IMR-90 (cell line): Measurements from ENCODE around the gene ACSL3. TPM values are rescaled to one million over a fixed set of nuclear protein-coding genes. Genes with fewer than 3 reads are reported as not detected.

Experiments used
- ATAC-seq: fragments of 200-7000 bp; cut with Tn5 transposase; 2 replicates; pipeline ENCODE4 v1.9.1; 2020; ENCODE audit warnings: low read depth, mild to moderate bottlenecking, moderate library complexity
- BruUV-seq: library from RNA; stranded (reverse); fragments of 400-500 nt; replicated peaks from 2 replicates; lab custom pipeline; 2021; lab: Mats Ljungman, UMichigan
- CTCF ChIA-PET: fragments of 300-600 bp; formaldehyde crosslinking; extraction: SDS; loops from one replicate; lab custom pipeline; 2021; ENCODE audit warnings: antibody characterized with exemption; lab: Yijun Ruan, JAX
- POLR2A ChIA-PET: fragments of 300-600 bp; sonication (Branson Sonifier 250); formaldehyde crosslinking; loops from one replicate; lab custom pipeline; 2022; ENCODE audit warnings: antibody characterized with exemption; ENCODE audit not compliant: unreplicated experiment; lab: Charles Lee
- DNase-seq: peaks from one replicate; pipeline ENCODE4 v3.0.0; 2013
- H2AFZ ChIP-seq: replicated peaks from 2 replicates; pipeline ENCODE3; 2013; ENCODE audit warnings: low read length, mild to moderate bottlenecking; ENCODE audit not compliant: poor library complexity
- H2AK5ac ChIP-seq: 2 replicates; pipeline ENCODE4 v1.6.1; 2013; ENCODE audit warnings: low read depth, low read length, inconsistent platforms
- H2AK9ac ChIP-seq: replicated peaks from 2 replicates; pipeline ENCODE3; 2013; ENCODE audit warnings: mild to moderate bottlenecking, low read depth, low read length, moderate library complexity; ENCODE audit not compliant: poor library complexity
- H2BK120ac ChIP-seq: 2 replicates; pipeline ENCODE4 v1.6.1; 2013; ENCODE audit warnings: low read depth, low read length, inconsistent platforms
- H2BK15ac ChIP-seq: 3 replicates; pipeline ENCODE4 v1.6.1; 2013; ENCODE audit warnings: low read depth, low read length, inconsistent platforms
- H2BK20ac ChIP-seq: 2 replicates; pipeline ENCODE4 v1.6.1; 2013; ENCODE audit warnings: low read depth, mild to moderate bottlenecking, inconsistent platforms, low read length, moderate library complexity
- H2BK5ac ChIP-seq: 2 replicates; pipeline ENCODE4 v1.6.1; 2013; ENCODE audit warnings: mild to moderate bottlenecking, low read depth, low read length, inconsistent platforms; ENCODE audit not compliant: poor library complexity, severe bottlenecking
- H3K14ac ChIP-seq: replicated peaks from 2 replicates; pipeline ENCODE4 v1.6.1; 2013; ENCODE audit warnings: low read depth, low read length, inconsistent platforms
- H3K18ac ChIP-seq: 2 replicates; pipeline ENCODE4 v1.6.1; 2013; ENCODE audit warnings: low read depth, low read length, control low read depth
- H3K23ac ChIP-seq: 2 replicates; pipeline ENCODE4 v1.6.1; 2013; ENCODE audit warnings: low read depth, low read length, inconsistent platforms
- H3K27ac ChIP-seq: 2 replicates; pipeline ENCODE4 v1.5.1; 2013; ENCODE audit warnings: mild to moderate bottlenecking, control low read depth, low read length; ENCODE audit not compliant: insufficient read depth
- H3K27me3 ChIP-seq: 2 replicates; pipeline ENCODE4 v1.6.1; 2013; ENCODE audit warnings: low read length; ENCODE audit not compliant: control insufficient read depth, insufficient read depth
- H3K36me3 ChIP-seq: 2 replicates; pipeline ENCODE4 v1.6.1; 2013; ENCODE audit warnings: low read length, mixed read lengths; ENCODE audit not compliant: control insufficient read depth, insufficient read depth
- H3K4ac ChIP-seq: 2 replicates; pipeline ENCODE4 v1.6.1; 2013; ENCODE audit warnings: low read depth, low read length, inconsistent platforms
- H3K4me1 ChIP-seq: 2 replicates; pipeline ENCODE4 v1.6.1; 2013; ENCODE audit warnings: low read length, mixed read lengths; ENCODE audit not compliant: control insufficient read depth, insufficient read depth
- H3K4me2 ChIP-seq: 2 replicates; pipeline ENCODE4 v1.6.1; 2013; ENCODE audit warnings: low read depth, mild to moderate bottlenecking, control low read depth, low read length, moderate library complexity
- H3K4me3 ChIP-seq: 2 replicates; pipeline ENCODE4 v1.5.1; 2013; ENCODE audit warnings: low read depth, mild to moderate bottlenecking, control low read depth, low read length, moderate library complexity; ENCODE audit not compliant: insufficient read depth
- H3K56ac ChIP-seq: 2 replicates; pipeline ENCODE4 v1.6.1; 2013; ENCODE audit warnings: low read length, inconsistent platforms; ENCODE audit not compliant: insufficient read depth; ENCODE audit errors: extremely low read depth
- H3K79me1 ChIP-seq, 2 experiments: 2 replicates each; pipeline ENCODE4 v1.6.1; 2013; ENCODE audit warnings: low read length in 2 of 2, inconsistent platforms in 1 of 2, low read depth in 1 of 2
- H3K9ac ChIP-seq: 2 replicates; pipeline ENCODE4 v1.6.1; 2013; ENCODE audit warnings: low read depth, low read length, control low read depth
- H3K9me1 ChIP-seq: 2 replicates; pipeline ENCODE4 v1.6.1; 2013; ENCODE audit warnings: low read length, inconsistent platforms; ENCODE audit not compliant: insufficient read depth
- H3K9me3 ChIP-seq: 2 replicates; pipeline ENCODE4 v1.6.1; 2013; ENCODE audit warnings: low read length; ENCODE audit not compliant: control insufficient read depth, insufficient read depth
- H4K20me1 ChIP-seq: 2 replicates; pipeline ENCODE4 v1.6.1; 2013; ENCODE audit warnings: low read length, inconsistent platforms; ENCODE audit not compliant: insufficient read depth
- H4K5ac ChIP-seq: 2 replicates; pipeline ENCODE4 v1.6.1; 2013; ENCODE audit warnings: mild to moderate bottlenecking, low read depth, low read length, control low read depth
- H4K8ac ChIP-seq, 2 experiments: 2 replicates each; pipeline ENCODE4 v1.6.1; 2013; ENCODE audit warnings: low read depth in 2 of 2, low read length in 2 of 2, control low read depth in 1 of 2, inconsistent platforms in 1 of 2
- H4K91ac ChIP-seq: 2 replicates; pipeline ENCODE4 v1.6.1; 2013; ENCODE audit warnings: low read depth, low read length, inconsistent platforms; ENCODE audit not compliant: insufficient read depth
- BHLHE40 ChIP-seq: fragments of 150-350 bp; IDR thresholded peaks from 2 replicates; pipeline ENCODE4 v1.6.1; 2016; ENCODE audit warnings: mild to moderate bottlenecking, low read depth, low read length
- CEBPB ChIP-seq: IDR thresholded peaks from 2 replicates; pipeline ENCODE4 v1.6.1; 2012; ENCODE audit warnings: low read depth, low read length, improper control_type of control experiment
- CHD1 ChIP-seq: IDR thresholded peaks from 2 replicates; pipeline ENCODE4 v1.6.1; 2012; ENCODE audit warnings: low read depth, low read length, improper control_type of control experiment
- CTCF ChIP-seq: conservative IDR thresholded peaks from 2 replicates; pipeline ENCODE4 v1.5.1; 2012; ENCODE audit warnings: mild to moderate bottlenecking, low read depth, low read length, improper control_type of control experiment
- ELK1 ChIP-seq: fragments of 150-350 bp; IDR thresholded peaks from 2 replicates; pipeline ENCODE4 v1.6.1; 2016; ENCODE audit warnings: low read depth, mild to moderate bottlenecking, low read length, moderate library complexity, borderline replicate concordance
- FOS ChIP-seq: fragments of 150-350 bp; IDR thresholded peaks from 2 replicates; pipeline ENCODE4 v1.6.1; 2016; ENCODE audit warnings: low read depth, low read length
- MAFK ChIP-seq: IDR thresholded peaks from 2 replicates; pipeline ENCODE4 v1.6.1; 2012; ENCODE audit warnings: low read depth, low read length, improper control_type of control experiment
- MAZ ChIP-seq: IDR thresholded peaks from 2 replicates; pipeline ENCODE4 v1.6.1; 2012; ENCODE audit warnings: low read depth, mild to moderate bottlenecking, low read length, improper control_type of control experiment, moderate library complexity, borderline replicate concordance
- MXI1 ChIP-seq: IDR thresholded peaks from 2 replicates; pipeline ENCODE4 v1.6.1; 2012; ENCODE audit warnings: low read depth, mild to moderate bottlenecking, low read length, moderate library complexity, borderline replicate concordance
- POLR2A ChIP-seq: IDR thresholded peaks from 2 replicates; pipeline ENCODE4 v1.6.1; 2012; ENCODE audit warnings: mild to moderate bottlenecking, low read depth, low read length
- RAD21 ChIP-seq: IDR thresholded peaks from 2 replicates; pipeline ENCODE4 v1.6.1; 2012; ENCODE audit warnings: low read length, improper control_type of control experiment
- RCOR1 ChIP-seq: IDR thresholded peaks from 2 replicates; pipeline ENCODE4 v1.6.1; 2012; ENCODE audit warnings: mild to moderate bottlenecking, low read length, improper control_type of control experiment; ENCODE audit not compliant: insufficient replicate concordance
- RFX5 ChIP-seq: IDR thresholded peaks from 2 replicates; pipeline ENCODE4 v1.8.0; 2012; ENCODE audit warnings: low read depth, mild to moderate bottlenecking, low read length, moderate library complexity
- SMC3 ChIP-seq: fragments of 150-350 bp; IDR thresholded peaks from 2 replicates; pipeline ENCODE4 v1.6.1; 2016; ENCODE audit warnings: low read depth, mild to moderate bottlenecking, antibody characterized with exemption, low read length, moderate library complexity
- USF2 ChIP-seq: fragments of 150-350 bp; IDR thresholded peaks from 2 replicates; pipeline ENCODE4 v1.6.1; 2017; ENCODE audit warnings: mild to moderate bottlenecking, antibody characterized with exemption, low read length, low read depth
- WGBS, 2 experiments: methylation state at CpG; one replicate each; pipeline versions ENCODE4 v1.1.5 to v1.1.7; 2013; ENCODE audit warnings: missing lambda C conversion rate in 2 of 2; ENCODE audit not compliant: insufficient read length in 1 of 2; ENCODE audit errors: extremely low coverage in 2 of 2; 5-methylcytosine and 5-hydroxymethylcytosine counted together
- dilution Hi-C: fragments of 300-500 bp; cut with HindIII; formaldehyde crosslinking; loops from one replicate; pipeline ENCODE4 v1.14.3; 2018; ENCODE audit warnings: low sequenced_read_pairs; ENCODE audit not compliant: unreplicated experiment
- in situ Hi-C: fragments of 300-500 bp; cut with MboI; formaldehyde crosslinking; loops from 3 replicates; pipeline ENCODE4 v1.14.3; 2019; ENCODE audit warnings: low sequenced_read_pairs, inconsistent platforms, mixed read lengths
- intact Hi-C: fragments of 100-400 bp; cut with micrococcal nuclease; formaldehyde crosslinking; loops from 2 replicates; pipeline ENCODE4 v1.10.0; 2022
- polyA plus RNA-seq, 3 experiments: library from polyadenylated mRNA; depleted of rRNA; stranded (reverse); fragments of >200 nt; gene quantifications; 2 replicates each; pipeline ENCODE4 v1.2.3, GENCODE V29; 2012; ENCODE audit warnings: low replicate concordance in 1 of 3
- total RNA-seq: library from RNA; depleted of rRNA; stranded (reverse); fragments of >200 nt; gene quantifications from 2 replicates; pipeline ENCODE4 v1.2.3, GENCODE V29; 2012

The ACSL3 gene
- total and polyA plus RNA-seq, 2 of the 4 experiments (the other 2 are of a cell fraction), result 31.0 to 84.2 TPM

- no peak for ATAC-seq
These were observed 104.7 kb downstream of the ACSL3 start for GRCh38 chr2:222965555-222965954.

More at GRCh38 chr2:222965555-222965954, 104.7 kb downstream of the ACSL3 start:
- Histone ChIP-seq H2AK9ac (no peak overlapping the region), H2AK5ac (no peak overlapping the region), H2BK120ac (no peak overlapping the region), H3K23ac (no peak overlapping the region), H3K18ac (no peak overlapping the region), H2BK20ac (no peak overlapping the region), H3K9me3 (no peaks in the 10 kb centered on the region), H4K5ac (no peak overlapping the region), H2BK15ac (no peak overlapping the region), H3K79me1 (no peaks in the 10 kb centered on the region), H3K27ac (no peak overlapping the region), H4K20me1 (no peaks in the 10 kb centered on the region), H3K9ac (no peak overlapping the region), H3K4me2 (no peak overlapping the region), H2BK5ac (no peak overlapping the region), H3K36me3 (no peaks in the 10 kb centered on the region), H3K14ac (no peak overlapping the region), H4K8ac (no peak overlapping the region), H3K9me1 (no peaks in the 10 kb centered on the region), H3K27me3 (no peaks in the 10 kb centered on the region), H3K56ac (no peak overlapping the region), H3K4me3 (no peak overlapping the region), H2AFZ (no peak overlapping the region), H3K4ac (no peak overlapping the region), H3K4me1 (no peaks in the 10 kb centered on the region), H4K91ac (no peak overlapping the region)
- in situ Hi-C loops (no loop called here), dilution Hi-C loops (no loop called here), intact Hi-C loops (no loop called here)
- no peak for DNase-seq
- TF ChIP-seq SMC3 (no peak), RCOR1 (no peak), RFX5 (no peak), MAZ (no peak), CTCF (no peak), FOS (no peak), RAD21 (no peak), CHD1 (no peak), CEBPB (no peak), POLR2A (no peak), MAFK (no peak), MXI1 (no peak), BHLHE40 (no peak), USF2 (no peak), ELK1 (no peak)
- ChIA-PET CTCF (no interaction called here), POLR2A (no interaction called here)
- WGBS, 2 experiments, result no CpG with 5 or more reads among the region's 1 CpG
- BruUV-seq, result no TSS peak
